NB4 (cell line): Measurements from ENCODE around the gene TTLL7.

Experiments
- CTCF ChIP-seq: IDR thresholded peaks from one replicate; pipeline ENCODE4 v1.5.1; 2012; ENCODE audit warnings: low read depth, low read length
- MYC ChIP-seq: IDR thresholded peaks from 2 replicates; pipeline ENCODE4 v1.6.1; 2011; ENCODE audit warnings: low read depth, low read length
- POLR2A ChIP-seq: IDR thresholded peaks from 2 replicates; pipeline ENCODE4 v1.6.1; 2011; ENCODE audit warnings: mild to moderate bottlenecking; ENCODE audit not compliant: insufficient read length; ENCODE audit errors: extremely low read depth
- TF ChIP-seq, protein P1 (sequence below): IDR thresholded peaks from 2 replicates; pipeline ENCODE4 v1.6.1; 2011; ENCODE audit warnings: low read depth, low read length

DNA sequence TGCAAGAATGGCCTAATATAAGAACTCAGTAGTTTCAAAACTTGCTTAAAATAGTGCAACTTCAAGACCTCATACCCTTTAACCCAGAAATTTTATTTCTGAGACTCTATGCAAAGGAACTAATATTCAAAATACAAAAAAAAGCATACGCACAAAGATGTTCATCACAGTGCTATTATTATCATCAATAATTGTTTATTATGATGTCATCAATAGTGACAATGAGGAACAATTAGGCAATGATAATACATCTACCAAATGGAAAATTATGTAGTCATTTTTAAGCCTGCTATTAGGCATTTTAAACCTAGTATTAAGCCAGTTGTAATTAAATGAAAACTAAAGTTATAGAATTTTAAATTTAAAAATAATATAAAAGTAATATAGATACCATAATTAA lies 3.3 kb downstream of the TTLL7 start:
- TF ChIP-seq CTCF = no peak
- no peak for TF ChIP-seq POLR2A
- TF ChIP-seq, protein P1, sequence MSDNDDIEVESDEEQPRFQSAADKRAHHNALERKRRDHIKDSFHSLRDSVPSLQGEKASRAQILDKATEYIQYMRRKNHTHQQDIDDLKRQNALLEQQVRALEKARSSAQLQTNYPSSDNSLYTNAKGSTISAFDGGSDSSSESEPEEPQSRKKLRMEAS = no peak
- TF ChIP-seq MYC = no peak
